Measurements from ENCODE around the gene COPG1.

GRCh38 chr3:129266651-129267050, 17.2 kb downstream of the COPG1 start:
- TF ChIP-seq CTCF (conservative IDR thresholded peaks at IDR 0.05; ENCODE audit: low read depth, low read length) (no peak), BHLHE40 (IDR thresholded peaks at IDR 0.05; ENCODE audit: low read depth, low read length) (no peak), CEBPB (IDR thresholded peaks at IDR 0.05; ENCODE audit: low read depth, low read length) (no peak), RCOR1 (IDR thresholded peaks at IDR 0.05; ENCODE audit: insufficient replicate concordance, low read length) (no peak), NFE2L2 (IDR thresholded peaks at IDR 0.05; ENCODE audit: low read depth, low read length) (no peak), RAD21 (IDR thresholded peaks at IDR 0.05; ENCODE audit: low read length) (no peak), RFX5 (IDR thresholded peaks at IDR 0.05; ENCODE audit: low read depth, low read length) (no peak), USF2 (IDR thresholded peaks at IDR 0.05; ENCODE audit: low read depth, low read length) (no peak), MAZ (IDR thresholded peaks at IDR 0.05; ENCODE audit: borderline replicate concordance, low read depth, low read length) (no peak), POLR2A (IDR thresholded peaks at IDR 0.05; ENCODE audit: low read depth, low read length) (no peak), CHD1 (IDR thresholded peaks at IDR 0.05; ENCODE audit: low read depth, low read length) (no peak), SMC3 (IDR thresholded peaks at IDR 0.05; ENCODE audit: low read depth, low read length) (no peak), MXI1 (IDR thresholded peaks at IDR 0.05; ENCODE audit: borderline replicate concordance, low read depth, low read length) (no peak), MAFK (IDR thresholded peaks at IDR 0.05; ENCODE audit: low read depth, low read length) (no peak)

Data from IMR-90 (cell line).